ENCODE results near the gene EXOC4. TPM values are rescaled to one million over a fixed set of nuclear protein-coding genes. Genes with fewer than 3 reads are reported as not detected.

Gene EXOC4
- total RNA-seq, 1 donor from 2014 or later: 94.0 TPM

DNA sequence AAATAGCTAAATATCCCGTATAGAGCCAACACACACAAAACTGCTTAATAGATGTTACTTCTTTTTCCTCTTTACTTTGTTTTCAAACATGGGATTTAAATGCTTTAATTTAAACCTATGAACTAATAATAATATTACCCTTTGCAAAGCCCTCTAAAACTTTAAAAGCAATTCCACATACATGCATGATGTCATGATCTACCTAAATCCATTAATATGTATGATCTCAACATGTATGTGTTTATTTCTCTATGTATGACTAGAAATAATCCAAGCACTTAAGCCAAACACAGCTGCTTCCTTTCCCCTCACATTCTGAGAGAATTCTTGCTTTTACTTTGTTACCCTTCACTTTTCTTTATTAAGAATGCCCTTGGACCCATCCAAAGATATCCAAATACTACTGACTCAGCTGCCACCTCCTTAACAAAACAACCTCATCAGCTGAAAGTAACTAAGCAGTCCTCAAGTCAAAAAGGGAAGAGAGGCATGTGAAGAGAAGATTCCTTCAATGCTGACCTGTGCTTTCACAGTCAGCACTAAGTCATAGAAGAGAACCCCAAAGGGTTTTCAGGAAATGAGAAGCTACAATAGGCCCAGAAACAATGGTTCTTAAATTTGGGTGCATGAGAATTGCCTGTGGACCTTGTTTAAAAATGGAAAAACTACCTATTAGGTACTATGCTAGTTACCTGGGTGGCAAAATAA lies 607.9 kb downstream of the EXOC4 start:
- Mint-ChIP-seq H3K27ac (ENCODE audit: unreplicated experiment) (no peak overlapping the region), H3K36me3 (ENCODE audit: low read depth, unreplicated experiment) (peaks cover 4% of the 10 kb centered on the region), H3K9me3 (ENCODE audit: unreplicated experiment) (no peaks in the 10 kb centered on the region), H3K4me1 (ENCODE audit: unreplicated experiment) (peaks cover 45% of the 10 kb centered on the region), H3K4me3 (ENCODE audit: unreplicated experiment) (no peak overlapping the region), H3K27me3 (ENCODE audit: unreplicated experiment) (peaks cover 2% of the 10 kb centered on the region)
- TF ChIP-seq, protein P1, sequence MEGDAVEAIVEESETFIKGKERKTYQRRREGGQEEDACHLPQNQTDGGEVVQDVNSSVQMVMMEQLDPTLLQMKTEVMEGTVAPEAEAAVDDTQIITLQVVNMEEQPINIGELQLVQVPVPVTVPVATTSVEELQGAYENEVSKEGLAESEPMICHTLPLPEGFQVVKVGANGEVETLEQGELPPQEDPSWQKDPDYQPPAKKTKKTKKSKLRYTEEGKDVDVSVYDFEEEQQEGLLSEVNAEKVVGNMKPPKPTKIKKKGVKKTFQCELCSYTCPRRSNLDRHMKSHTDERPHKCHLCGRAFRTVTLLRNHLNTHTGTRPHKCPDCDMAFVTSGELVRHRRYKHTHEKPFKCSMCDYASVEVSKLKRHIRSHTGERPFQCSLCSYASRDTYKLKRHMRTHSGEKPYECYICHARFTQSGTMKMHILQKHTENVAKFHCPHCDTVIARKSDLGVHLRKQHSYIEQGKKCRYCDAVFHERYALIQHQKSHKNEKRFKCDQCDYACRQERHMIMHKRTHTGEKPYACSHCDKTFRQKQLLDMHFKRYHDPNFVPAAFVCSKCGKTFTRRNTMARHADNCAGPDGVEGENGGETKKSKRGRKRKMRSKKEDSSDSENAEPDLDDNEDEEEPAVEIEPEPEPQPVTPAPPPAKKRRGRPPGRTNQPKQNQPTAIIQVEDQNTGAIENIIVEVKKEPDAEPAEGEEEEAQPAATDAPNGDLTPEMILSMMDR (IDR thresholded peaks at IDR 0.05; ENCODE audit: unreplicated experiment): no peak
- no peak for DNase-seq (ENCODE audit: low spot score)

DNA sequence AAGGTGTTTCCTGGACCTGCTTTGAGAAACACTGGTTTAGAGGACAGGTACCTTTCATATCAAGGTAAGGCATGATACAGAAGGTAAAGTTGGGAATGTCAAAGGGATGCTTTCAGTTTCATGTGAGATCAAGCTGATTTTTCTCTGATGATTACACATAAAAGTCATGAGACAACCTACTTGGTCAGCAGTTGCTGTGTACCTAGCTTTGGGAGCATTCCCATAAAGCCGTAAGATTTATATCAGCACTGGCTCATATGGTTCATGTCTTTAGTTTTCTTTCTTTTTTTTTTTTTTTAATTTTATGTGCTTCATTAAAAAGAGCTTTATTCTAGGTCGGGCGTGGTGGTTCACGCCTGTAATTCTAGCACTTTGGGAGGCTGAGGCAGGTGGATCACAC lies 609.0 kb downstream of the EXOC4 start:
- peaks cover 4% of the 10 kb centered on the region for H3K36me3 Mint-ChIP-seq (ENCODE audit: low read depth, unreplicated experiment)
- no peaks in the 10 kb centered on the region for H3K9me3 Mint-ChIP-seq (ENCODE audit: unreplicated experiment)
- DNase-seq (ENCODE audit: low spot score): no peak
- H3K4me3 Mint-ChIP-seq (ENCODE audit: unreplicated experiment): no peak overlapping the region
- H3K4me1 Mint-ChIP-seq (ENCODE audit: unreplicated experiment): peaks cover 42% of the 10 kb centered on the region
- H3K27ac Mint-ChIP-seq (ENCODE audit: unreplicated experiment): no peak overlapping the region
- TF ChIP-seq, protein P1 (IDR thresholded peaks at IDR 0.05; ENCODE audit: unreplicated experiment): no peak
- H3K27me3 Mint-ChIP-seq (ENCODE audit: unreplicated experiment): peaks cover 2% of the 10 kb centered on the region

DNA sequence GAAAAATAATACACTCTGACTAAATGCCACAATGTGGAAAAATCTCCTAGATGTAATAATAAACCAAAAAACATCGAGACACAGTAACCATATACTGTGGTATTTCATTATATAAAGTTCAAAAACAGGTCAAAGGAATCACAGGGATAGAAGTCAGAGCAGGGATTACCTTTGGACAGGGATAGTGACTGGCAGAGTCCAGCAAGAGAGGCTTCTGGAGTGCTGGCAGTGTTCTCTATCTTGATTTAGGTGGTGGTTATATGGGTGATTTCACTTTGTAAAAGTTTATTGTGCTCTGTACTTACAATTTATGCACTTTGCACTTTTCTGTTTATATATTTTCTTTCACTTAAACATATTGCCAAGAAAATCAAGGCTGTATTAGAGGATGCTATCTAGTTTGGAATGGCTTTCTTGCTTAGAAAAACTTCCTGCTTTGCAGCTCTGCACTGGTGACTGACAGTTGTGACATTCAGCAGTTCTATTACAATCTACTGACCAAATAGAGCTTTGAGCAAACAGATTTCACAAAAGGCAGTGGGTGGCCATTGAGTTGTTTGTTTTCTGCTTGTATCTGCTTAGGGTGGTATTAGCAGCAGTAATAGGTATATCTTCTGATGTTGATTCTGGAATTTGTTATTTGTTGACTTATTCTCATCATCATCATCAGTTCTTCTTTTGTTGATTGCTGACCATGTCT lies 610.6 kb downstream of the EXOC4 start:
- H3K9me3 Mint-ChIP-seq (ENCODE audit: unreplicated experiment): no peaks in the 10 kb centered on the region
- H3K36me3 Mint-ChIP-seq (ENCODE audit: low read depth, unreplicated experiment): peaks cover 4% of the 10 kb centered on the region
- H3K27me3 Mint-ChIP-seq (ENCODE audit: unreplicated experiment): peaks cover 1% of the 10 kb centered on the region
- H3K4me1 Mint-ChIP-seq (ENCODE audit: unreplicated experiment): peaks cover 48% of the 10 kb centered on the region
- no peak overlapping the region for H3K27ac Mint-ChIP-seq (ENCODE audit: unreplicated experiment)
- no peak overlapping the region for H3K4me3 Mint-ChIP-seq (ENCODE audit: unreplicated experiment)
- TF ChIP-seq, protein P1 (IDR thresholded peaks at IDR 0.05; ENCODE audit: unreplicated experiment): no peak
- DNase-seq (ENCODE audit: low spot score): no peak

DNA sequence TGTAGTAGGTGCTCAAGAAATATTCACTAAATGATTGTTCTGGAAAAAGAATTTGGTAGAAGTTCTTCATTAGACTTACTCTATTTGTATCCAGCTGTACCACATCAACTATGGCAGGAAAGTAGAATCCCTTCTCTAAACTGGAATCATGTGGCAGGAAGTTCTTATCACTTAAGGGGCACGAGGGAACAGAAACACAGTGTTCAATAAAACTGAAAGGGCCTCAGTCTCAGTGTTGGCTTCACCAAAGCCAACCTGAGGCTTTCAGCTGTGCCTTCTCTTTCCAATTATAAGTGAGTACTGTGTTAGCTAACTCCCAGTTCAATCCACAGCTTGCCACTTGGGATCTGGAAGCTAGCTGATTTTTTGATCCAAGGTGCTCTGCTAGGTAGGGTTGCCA lies 616.7 kb downstream of the EXOC4 start:
- peaks cover 4% of the 10 kb centered on the region for H3K36me3 Mint-ChIP-seq (ENCODE audit: low read depth, unreplicated experiment)
- no peaks in the 10 kb centered on the region for H3K9me3 Mint-ChIP-seq (ENCODE audit: unreplicated experiment)
- no peak overlapping the region for H3K4me3 Mint-ChIP-seq (ENCODE audit: unreplicated experiment)
- TF ChIP-seq, protein P1 (IDR thresholded peaks at IDR 0.05; ENCODE audit: unreplicated experiment): no peak
- no peaks in the 10 kb centered on the region for H3K27me3 Mint-ChIP-seq (ENCODE audit: unreplicated experiment)
- H3K4me1 Mint-ChIP-seq (ENCODE audit: unreplicated experiment): peaks cover 28% of the 10 kb centered on the region
- H3K27ac Mint-ChIP-seq (ENCODE audit: unreplicated experiment): no peak overlapping the region
- no peak for DNase-seq (ENCODE audit: low spot score)

DNA sequence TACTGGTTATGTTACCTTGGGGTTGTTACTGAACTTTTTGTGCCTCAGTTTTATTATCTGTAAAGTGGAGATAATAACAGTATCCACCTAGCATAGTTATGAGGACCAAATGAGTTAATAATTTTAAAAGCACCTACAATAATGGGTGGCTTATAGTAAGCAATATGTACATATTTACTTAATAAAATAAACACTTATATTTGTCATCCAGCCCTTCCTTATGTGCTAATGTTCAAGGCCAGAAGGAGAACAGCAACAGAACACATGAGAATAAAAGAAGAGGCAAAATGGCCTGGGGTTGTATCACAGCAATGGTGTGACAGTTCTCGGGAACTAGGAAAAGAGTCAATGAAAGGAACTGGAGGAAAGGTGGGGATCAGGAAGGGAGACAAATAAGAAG lies 618.9 kb downstream of the EXOC4 start:
- peaks cover 2% of the 10 kb centered on the region for H3K27me3 Mint-ChIP-seq (ENCODE audit: unreplicated experiment)
- DNase-seq (ENCODE audit: low spot score): no peak
- no peak overlapping the region for H3K4me3 Mint-ChIP-seq (ENCODE audit: unreplicated experiment)
- peaks cover 20% of the 10 kb centered on the region for H3K4me1 Mint-ChIP-seq (ENCODE audit: unreplicated experiment)
- TF ChIP-seq, protein P1 (IDR thresholded peaks at IDR 0.05; ENCODE audit: unreplicated experiment): no peak
- H3K9me3 Mint-ChIP-seq (ENCODE audit: unreplicated experiment): no peaks in the 10 kb centered on the region
- H3K27ac Mint-ChIP-seq (ENCODE audit: unreplicated experiment): no peak overlapping the region
- H3K36me3 Mint-ChIP-seq (ENCODE audit: low read depth, unreplicated experiment): no peaks in the 10 kb centered on the region
